Right lung (tissue), 5 donors: ENCODE measurements around the gene TMEM179. TPM values are rescaled to one million over a fixed set of nuclear protein-coding genes. Genes with fewer than 3 reads are reported as not detected.
A peak's percentile ranks its signal among the peaks of the same experiment; 100 is the strongest.

Experiments used
- DNase-seq, 2 donors: peaks; one replicate each; pipeline ENCODE4 v3.0.0-alpha.2; 2013
- polyA plus RNA-seq, 5 donors: library from polyadenylated mRNA; unstranded; fragments of 120-200 nt; gene quantifications; one replicate each; pipeline versions ENCODE4 v1.2.1 to v1.2.3, GENCODE V29; 2013; ENCODE audit warnings: inconsistent platforms in 1 of 5, low replicate concordance in 1 of 5; ENCODE audit not compliant: insufficient read length in 5 of 5, insufficient read depth in 1 of 5

TMEM179 gene
- polyA plus RNA-seq, 5 donors: 1.1 to 1.8 (median 1.4) TPM

DNA sequence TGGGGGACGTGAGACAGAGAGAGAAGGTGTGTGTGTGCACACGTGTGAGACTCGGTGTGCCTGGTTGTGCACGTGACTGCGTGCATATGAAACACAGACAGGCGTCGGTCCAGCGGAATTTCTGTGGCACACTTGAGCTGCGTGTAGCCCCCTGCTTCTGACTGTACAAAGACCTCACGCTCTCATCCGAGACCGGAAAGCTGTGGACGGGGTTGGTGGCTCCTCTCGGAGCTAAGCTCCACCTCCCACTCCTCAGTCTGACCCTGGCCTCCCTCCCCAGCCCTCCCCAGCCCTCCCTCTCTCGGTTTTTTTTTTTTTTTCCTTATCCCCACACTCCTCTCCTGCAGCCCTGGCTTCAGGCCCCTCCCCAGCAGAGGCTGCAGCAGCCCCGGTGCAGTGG, 33.3 kb downstream of the TMEM179 start:
- no peak for DNase-seq

DNA sequence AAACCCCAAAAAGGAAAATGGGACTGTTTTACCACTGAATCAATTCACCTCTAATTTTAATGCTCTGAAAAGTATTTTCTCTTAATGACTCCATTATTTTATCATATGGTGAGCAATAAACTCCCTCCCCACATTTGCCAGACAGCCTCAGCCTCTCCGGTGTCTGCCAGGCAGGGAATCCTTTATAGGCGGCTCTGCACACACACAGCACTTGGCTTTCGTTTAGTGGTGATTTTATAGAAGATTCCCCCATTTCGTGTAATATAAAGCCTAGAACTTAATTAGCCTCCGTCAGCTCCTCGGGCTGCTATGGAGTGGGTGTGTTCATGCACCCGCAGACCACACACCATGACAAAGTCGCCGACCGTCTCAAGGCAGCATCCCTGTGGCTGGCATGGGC, 35.1 kb downstream of the TMEM179 start:
- no peak for DNase-seq

DNA sequence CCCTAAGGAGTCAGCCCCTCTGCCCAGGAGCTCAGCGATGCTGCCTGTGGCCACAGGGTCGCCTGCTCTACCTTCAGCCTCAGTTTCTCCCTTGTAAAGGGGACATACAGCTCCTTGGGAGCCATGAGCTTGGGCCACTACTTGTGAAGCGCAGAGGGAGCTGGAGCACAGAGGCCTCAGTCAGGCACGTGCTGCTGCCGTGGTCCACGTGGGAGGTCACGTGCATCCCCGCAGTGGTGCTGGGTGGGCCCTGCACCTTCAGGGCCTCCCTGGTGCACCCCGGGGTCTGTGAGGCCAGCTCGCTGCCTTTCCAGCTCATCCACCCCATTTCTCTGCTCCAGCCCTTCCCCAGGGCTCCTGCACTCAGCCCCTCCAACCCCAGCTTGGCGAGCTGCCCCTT, 36.0 kb downstream of the TMEM179 start:
- DNase-seq: no peak

DNA sequence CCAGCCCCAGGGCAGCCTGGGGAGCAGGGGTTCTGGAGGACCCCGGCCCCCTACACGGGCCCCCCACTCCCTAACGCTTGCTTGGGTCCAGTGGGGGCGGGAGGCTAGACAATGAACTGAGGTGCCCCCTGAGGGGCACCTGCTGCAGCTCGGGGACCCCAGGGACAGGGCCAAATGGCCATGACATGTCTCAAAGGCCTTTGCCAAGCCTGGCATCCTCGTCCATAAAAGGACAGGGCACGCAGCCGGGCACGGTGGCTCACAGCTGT, 36.7 kb downstream of the TMEM179 start:
- DNase-seq: no peak

DNA sequence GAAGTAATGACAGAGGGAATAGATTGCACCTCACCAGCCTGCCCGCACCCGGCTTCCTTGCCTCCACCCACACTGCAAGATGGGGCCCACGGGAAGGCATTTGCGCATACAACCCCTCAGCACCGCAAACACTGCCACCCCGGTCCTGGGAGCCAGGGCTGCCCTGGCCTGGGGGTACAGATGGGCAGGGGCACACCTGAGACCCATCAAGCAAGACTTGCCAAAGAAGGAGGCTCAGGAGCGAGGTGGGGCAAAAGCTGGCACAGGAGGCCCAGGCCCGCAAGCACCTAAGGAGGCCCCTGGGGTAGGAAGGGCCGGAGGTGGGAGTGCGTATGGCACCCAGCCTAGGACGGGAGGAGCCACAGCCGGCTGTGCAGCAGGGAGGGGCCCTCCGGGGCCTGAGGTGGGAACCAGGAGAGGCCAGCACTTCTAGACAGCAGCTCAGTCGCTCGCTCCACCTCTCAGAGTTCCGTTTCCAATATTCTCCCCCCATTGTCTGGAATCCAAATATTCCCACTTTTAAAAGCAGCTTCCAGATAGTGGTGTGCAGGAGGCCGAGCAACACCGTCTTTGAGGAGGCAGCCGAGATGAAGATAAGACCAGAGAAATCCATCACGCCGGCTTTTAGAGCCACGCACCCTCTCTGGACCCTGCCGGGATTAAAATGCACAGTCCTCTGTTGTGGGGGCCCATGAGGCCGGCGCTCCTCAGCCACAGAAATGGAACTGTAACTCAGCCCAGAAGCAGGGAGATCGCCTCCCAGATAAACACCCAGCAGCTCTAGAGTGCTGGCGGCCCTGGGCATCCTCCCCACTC, 37.2 kb downstream of the TMEM179 start:
- DNase-seq: no peak

DNA sequence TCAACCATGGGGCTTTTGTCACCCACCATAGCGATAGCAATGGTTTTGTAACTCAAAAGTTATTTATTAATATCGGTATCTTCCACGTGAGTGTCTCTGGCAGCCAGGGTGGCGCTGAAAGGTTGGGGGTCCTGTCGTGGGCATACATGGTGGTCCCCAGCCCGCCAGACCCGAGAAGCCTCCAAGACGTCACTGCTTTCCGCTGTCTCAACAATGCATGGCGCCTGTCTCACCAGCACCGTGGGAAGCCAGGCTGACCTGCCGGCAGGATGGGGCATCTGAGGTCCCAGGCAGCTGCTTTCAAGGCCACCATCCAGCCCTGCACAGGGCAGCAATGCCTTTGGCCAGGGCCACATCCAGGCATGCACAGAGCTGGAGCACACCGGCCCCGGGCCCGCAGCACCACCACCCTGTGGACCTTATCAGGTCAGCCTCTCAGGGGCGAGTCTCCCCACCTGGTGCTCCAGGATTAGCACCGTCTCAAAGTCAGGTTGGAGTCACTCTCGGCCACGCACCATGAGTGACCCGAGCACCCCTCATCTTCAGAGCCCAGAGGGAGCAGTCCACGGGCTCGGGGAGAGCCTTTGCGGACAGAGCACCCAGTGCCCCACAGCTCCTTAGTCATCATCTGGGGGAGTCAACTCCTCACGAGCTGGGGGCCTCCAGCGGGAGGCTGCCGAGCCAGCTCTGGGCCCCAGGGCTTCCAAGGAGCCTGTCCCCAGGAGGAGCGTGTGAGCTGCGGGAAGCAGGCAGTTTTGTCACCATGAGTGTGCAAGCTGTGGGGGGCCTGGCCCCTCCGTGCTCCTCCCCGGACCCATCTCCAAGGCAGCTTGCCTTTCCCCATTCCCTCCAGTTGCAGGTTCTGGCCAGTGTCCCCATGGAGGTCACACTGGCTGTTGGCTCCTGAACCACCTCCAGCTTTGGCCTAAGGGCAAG, 39.6 kb downstream of the TMEM179 start:
- no peak for DNase-seq

DNA sequence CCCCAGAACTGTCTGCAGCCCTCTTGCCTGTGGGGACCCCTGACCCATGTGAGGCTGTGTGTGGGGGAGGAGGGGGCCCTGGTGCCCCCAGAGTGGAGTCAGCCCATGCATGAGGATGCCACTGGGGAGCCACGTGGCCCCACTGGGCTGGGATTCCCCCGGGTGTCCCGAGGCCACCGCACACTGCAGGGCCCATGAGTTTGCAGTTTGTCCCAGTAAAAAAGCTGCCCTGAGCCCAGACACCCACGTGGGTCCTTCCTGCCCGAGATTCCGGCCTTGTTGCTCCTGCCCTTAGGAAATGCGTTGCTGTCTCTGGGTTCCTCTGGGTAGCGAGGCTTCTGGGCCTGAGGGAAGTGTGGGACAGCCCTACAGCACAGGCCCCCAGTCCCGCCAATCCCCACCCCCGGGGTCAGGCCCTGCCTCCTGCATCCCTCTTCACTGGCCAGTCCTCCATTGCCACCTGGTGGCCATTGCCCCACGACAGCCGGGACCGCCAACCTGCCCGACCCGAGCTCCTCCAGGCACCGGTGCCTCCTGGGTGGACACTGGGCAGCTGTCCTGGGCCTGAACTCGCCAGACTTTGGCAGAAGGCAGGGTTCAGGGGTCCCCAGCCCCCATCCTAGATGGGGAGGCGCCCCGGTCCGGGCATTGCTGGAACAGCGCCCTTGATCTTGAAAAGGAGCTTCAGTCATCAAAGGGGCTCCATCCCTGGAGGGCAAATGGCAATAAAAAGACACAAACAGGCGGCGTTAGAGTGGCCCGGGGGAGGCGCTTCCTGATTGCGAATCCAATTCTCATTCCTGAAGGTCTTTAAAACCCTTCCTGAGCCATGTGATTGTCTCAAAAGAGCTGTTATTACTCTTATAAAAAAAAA, 40.6 kb downstream of the TMEM179 start:
- peak in 1 of 2 donors; percentile 69 for DNase-seq

DNA sequence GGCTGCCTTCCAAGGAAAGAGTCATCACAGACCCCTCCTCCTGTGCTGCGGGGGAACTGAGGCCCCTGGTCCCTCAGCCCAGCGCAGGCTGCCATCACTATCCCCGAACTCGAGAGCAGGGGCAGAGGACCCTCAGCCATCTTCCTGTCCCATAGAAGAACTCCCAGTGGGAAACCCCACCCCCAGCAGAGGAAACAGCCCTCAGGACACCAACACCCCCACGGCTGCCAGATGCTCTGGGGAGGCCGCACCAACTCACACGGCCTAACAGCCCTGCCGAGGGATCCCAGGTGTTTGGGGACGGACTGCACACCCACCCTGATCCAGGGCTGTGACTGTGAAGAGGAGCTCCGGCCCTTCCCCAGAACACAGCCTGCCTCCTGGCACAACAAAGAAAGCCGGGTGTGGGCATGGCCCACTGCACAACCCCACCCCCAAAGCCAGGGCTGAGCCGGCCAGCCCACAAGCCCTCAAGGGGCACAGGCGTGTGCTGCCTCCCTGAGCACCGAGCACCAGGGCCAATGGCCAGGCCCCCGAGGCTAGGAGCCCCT, 41.3 kb downstream of the TMEM179 start:
- no peak for DNase-seq

DNA sequence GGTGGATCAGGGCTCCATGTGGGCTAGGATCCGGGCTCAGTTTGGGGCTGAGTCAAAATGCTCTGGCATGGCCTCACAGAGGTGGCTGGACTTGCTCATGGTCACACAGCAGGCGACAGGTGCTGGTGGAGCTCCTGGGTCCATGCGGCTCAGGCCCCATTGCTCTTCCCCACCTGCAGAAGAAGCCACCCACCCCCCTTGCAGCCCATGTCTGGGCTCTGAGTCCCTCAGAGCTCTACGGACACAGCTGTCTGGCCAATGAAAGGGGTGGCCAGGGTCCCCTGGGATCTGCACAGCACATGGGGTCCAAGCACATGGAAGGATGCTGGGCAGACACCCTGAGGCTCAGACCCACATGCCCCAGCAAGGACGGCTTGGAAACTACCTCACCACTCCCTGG, 42.0 kb downstream of the TMEM179 start:
- no peak for DNase-seq

DNA sequence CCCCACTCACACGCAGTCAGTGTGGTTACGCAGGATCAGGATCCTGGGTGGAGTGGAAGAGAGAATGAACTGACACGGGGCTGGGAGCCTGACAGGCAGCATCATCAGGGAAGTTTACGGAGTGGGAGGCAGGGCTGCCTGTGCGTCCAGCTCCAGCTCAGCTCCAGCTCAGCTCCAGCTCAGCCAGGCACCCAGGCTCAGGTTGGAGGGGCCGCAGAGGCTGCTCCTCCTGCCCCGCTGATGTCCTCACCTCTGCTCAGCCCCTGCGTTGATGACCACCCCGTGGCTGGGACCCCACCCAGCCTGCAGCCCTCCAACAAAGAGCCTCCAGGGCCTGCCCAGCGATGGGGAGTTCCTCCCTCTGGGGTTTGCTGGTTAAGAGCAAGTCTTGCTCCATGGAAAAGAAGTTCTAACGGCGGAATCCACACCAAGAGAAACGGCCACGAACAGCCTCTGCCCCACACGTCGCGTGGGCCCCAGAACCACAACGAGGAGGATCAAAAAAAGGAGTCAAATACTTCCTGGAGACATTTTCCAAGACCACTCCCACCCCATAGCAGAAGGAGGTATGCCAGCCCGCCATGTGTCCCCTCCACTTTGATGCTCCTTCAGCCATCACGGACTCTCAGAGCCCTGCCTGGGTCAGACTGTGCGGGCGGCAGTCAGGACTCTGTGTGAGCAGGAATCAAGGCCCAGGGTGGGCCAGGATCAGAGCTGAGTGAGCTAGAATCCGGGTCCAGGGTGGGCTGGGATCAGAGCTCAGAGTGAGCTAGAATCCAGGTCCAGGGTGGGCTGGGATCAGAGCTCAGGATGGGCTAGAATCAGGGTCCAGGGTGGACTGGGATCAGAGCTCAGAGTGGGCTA, 42.7 kb downstream of the TMEM179 start:
- DNase-seq: no peak

DNA sequence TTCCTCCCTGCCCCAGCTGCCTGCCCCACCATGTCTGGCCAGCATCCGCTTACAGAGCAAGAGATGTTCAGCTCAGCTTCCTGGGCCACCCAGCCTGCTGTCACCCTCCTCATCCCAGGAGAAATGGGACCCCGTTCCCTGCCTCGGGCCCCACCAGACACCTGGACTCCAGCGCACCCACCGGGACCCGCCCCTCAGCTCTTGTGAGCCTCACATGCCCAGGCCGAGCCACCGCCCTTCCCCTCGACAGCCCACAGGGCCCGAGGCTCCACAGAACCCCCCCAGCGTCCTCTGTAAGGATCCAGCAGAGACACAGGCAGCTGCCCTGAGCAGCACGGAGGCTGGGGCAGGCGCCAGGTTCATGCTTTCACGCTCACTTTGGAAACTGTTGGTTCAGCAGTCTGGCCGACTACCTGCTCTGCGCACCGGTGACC, 43.4 kb downstream of the TMEM179 start:
- no peak for DNase-seq

DNA sequence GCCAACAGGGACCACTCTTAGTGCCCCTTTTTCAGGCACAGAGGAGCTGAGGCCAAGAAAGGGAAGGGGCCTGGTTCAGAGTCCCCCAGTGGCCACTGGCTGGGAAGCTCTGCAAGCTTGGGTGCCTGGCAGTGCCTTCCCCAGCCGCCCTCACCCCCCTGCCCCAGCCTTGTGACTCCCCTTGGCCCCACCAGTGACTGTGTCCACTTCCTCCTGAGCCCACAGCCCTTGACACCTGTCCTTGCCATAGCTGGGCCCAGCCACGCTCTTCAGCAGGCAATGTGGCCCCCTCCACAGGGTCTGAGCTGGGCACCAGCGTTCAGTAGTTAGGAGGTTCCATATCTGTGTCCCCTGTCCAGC, 44.0 kb downstream of the TMEM179 start:
- DNase-seq: no peak

DNA sequence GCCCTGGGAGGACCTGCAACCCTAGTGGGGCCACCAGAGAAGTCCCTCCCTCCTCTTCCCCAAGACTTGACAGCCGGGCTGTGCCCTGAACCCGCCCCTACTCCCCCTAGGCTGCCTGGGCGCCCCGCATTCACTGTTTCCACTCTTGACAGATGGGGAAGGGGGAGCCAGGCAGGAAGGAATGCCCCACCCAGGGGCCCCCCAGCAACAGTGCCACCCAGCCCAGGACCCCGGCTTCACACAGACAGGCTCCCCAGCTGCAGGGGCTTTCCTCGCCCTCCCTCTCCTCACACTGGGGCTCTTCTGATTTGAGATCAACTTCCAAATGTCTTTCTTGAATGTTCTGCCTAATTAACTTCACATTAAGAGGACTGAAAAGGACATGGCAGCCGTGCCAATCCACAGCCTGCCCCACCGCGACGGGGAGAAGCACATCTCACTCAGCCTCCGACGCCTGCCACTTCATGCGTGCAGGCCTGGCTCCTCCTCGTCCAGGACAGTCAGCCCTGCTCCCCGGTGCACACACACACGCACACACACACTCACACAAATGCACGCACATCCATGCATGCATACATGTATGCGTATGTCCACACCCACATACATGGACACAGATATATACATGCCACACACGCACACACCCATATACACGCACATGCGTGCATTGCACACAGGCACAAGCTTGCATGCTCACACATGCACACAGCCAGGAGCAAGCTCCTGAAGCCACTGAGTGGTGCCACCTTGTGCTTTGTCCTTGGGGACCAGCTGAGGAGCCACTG, 44.6 kb downstream of the TMEM179 start:
- no peak for DNase-seq

DNA sequence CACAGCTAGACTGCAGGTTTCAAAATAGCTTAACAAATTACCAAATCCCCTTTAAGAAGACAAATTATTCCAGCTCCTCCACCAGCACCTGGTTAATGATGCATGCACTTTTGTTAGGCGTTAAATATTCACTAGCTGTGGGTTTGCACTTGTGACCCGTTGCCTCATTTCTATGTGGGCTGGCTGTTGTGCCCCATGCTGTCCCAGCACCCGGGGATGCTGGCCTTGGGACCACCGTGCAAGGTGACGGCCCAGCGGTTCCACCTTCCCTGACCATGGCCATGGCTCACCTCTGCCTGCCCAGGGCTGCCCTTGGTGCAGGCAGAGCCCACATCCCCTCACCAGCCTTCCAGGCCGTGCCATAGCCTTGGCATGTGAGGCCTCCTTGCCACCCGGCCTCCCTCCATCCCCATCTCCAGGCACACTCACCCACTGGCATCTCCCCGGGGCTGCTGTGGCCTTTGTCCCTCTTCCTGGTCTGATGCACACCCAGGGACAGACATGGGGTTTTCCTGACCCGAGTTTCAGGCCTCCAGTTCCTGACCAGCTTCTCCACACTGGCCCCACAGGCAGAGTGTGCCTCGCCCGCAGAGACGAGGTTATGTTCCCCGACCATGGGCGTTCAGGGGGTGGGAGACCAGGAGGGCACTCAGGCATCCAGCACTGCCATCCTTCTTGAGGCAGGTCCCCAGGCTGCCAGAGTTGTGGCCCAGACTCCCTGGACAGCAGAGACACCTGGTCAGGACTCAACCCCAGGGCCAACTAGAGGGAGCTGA, 45.4 kb downstream of the TMEM179 start:
- DNase-seq: no peak

DNA sequence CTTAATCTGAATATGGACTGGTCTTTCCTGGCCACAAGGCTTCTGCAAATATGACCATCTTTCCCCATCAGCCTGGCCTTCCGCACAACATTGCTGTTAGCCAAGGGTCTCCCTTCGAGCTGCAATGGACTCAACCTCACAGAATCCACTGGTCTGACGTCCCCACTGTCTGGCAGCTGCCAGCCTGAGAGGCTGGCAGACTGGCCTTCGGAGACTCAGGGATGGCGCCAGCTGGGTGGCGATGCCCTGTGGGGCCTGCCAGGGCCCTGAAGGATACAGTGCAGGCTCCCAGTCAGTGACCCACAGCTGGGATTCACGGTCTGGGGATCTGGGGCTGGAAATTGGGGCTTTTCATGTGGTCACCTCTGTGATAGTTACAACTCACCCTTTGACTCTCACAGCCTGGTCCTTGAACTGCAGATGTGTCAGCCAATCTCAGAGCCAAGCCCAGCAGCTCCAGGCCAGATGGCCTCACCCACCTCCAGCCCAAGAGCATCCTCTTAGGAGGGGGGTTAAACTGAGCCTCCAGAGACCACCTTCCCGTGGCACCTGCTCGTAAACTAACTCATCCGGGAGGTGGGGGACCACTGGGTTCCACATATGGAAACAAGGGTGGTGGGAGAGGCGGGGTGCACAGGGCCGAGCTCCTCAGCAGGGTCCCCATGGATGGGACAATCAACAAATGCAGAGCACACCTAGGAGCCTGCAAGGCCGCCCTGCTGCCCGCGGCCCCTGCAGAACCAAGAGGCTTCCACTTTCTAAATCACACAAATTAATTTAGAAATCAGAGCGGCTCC, 46.1 kb downstream of the TMEM179 start:
- no peak for DNase-seq

DNA sequence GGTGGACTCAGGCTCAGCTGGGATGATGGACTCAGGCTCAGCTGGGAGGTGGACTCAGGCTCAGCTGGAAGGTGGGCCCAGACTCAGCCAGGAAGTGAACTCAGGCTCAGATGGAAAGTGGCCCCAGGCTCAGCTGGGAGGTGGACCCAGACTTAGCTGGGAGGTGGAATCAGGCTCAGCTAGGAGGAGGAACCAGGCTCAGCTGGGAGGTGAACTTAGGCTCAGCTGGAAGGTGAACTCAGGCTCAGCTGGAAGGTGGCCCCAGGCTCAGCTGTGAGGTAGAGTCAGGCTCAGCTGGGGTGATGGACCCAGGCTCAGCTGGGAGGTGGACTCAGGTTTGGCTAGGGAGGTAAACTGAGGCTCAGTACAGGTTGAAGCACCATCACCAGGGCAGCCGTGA, 46.8 kb downstream of the TMEM179 start:
- DNase-seq: no peak

DNA sequence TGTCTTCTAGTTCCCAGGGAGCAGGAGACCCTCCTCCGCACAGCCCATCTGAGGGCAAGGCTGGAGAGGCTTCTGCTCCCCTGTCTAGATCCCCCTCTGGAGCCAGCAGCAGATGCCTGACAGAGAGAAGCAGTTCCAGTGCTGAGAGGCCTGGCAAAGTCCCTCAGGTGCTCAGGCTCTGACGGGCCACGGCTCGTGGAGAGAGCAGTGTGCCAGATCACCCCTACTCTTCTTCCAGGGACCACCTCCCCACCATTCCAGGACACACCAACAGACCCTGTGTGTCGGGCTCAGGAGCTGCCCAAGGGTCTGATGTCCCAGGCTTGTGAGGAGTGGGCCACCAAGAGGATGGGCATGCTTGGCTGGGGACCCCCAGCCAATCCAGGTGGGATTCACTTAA, 47.5 kb downstream of the TMEM179 start:
- DNase-seq: no peak

DNA sequence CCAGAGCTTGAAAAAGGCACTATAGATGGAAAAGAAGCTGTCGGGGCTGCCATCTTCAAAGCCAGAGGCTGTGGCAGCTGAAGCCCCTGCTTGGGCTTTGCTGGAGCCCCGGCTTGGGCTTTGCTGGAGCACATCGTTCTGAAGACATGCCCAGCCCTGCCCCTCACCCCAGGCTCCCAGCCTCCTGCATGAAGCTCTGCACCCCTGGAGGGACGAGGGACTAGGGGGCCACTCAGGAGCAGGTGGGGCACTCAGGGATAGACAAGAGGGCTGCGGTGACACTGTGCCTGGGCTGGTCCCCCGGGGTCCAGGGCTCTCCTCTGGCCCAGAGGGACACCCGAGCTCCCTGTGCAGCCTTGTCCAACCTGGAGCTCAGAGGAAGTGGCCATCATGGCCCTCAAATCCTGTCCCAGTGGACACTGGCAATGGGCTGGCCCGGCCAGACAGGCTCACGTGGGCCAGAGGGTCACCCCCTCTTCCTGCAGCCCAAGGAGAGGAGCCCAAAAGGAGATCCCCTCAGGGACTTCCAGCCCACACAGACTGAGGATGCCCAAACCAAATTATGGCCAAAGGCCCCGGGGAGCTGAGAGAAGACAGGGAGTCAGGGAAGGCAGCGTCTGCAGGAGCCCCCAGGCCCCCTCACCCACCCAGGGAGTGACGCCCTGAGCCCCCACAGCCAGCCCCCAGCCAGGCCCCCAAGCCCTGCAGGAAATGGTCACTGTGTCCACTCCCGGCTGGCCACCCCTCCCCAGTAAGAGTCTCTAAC, 48.1 kb downstream of the TMEM179 start:
- DNase-seq: no peak
